SU-DHL-6 (cell line): ENCODE data around the gene NCAPG2.

Source experiments
- EZH2phosphoT487 ChIP-seq: fragments of 200-600 bp; sonication (generic), shearing (Covaris generic); conservative IDR thresholded peaks from 2 replicates; pipeline ENCODE4 v1.6.1; 2018; ENCODE audit warnings: mild to moderate bottlenecking, antibody characterized with exemption, low read length, moderate library complexity, mixed read lengths
- TF ChIP-seq, protein P1 (sequence below): fragments of 200-600 bp; sonication (generic); IDR thresholded peaks from one replicate; pipeline ENCODE4 v1.5.1; 2017; ENCODE audit warnings: antibody characterized with exemption, mild to moderate bottlenecking, low read length, moderate library complexity; ENCODE audit not compliant: insufficient read depth, poor library complexity, severe bottlenecking

DNA sequence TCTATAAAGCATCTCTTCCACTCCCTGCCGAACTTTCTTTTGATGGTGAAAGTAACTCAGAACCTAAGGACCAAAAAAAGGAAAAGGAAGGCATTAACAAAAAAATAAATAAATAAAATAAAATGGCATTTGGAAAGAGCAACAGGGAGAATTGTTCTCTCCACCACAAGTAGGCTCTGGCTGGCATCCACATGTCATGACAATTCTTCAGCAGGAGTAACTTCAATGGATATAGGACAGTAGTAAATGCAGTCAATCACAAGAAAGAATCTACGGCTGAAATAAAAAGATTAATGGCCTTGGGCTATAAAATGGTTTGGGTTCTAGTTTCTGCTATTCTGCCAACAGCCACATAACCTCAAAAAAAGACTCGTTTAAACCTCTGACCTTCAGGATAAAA is 23.9 kb downstream of the NCAPG2 start:
- TF ChIP-seq, protein P1, sequence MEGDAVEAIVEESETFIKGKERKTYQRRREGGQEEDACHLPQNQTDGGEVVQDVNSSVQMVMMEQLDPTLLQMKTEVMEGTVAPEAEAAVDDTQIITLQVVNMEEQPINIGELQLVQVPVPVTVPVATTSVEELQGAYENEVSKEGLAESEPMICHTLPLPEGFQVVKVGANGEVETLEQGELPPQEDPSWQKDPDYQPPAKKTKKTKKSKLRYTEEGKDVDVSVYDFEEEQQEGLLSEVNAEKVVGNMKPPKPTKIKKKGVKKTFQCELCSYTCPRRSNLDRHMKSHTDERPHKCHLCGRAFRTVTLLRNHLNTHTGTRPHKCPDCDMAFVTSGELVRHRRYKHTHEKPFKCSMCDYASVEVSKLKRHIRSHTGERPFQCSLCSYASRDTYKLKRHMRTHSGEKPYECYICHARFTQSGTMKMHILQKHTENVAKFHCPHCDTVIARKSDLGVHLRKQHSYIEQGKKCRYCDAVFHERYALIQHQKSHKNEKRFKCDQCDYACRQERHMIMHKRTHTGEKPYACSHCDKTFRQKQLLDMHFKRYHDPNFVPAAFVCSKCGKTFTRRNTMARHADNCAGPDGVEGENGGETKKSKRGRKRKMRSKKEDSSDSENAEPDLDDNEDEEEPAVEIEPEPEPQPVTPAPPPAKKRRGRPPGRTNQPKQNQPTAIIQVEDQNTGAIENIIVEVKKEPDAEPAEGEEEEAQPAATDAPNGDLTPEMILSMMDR, result no peak
- no peak for TF ChIP-seq EZH2phosphoT487
